K562 (cell line): ENCODE results near the gene ZNF324B. TPM values are rescaled to one million over a fixed set of nuclear protein-coding genes. Genes with fewer than 3 reads are reported as not detected.
A peak's percentile ranks its signal among the peaks of the same experiment; 100 is the strongest.

Experiments
- ATF7 ChIP-seq: fragments of 450-650 bp; IDR thresholded peaks from 2 replicates; pipeline ENCODE4 v1.7.1; 2014; ENCODE audit warnings: mild to moderate bottlenecking, moderate library complexity
- CTBP1 ChIP-seq: fragments of 450-650 bp; IDR thresholded peaks from 2 replicates; pipeline ENCODE4 v1.6.1; 2016; ENCODE audit warnings: borderline replicate concordance
- FOXK2 ChIP-seq, 2 experiments: fragments of 450-650 bp; IDR thresholded peaks in 1 of 2; conservative IDR thresholded peaks in 1 of 2; 2 replicates each; pipeline ENCODE4 v1.6.1; 2016; ENCODE audit warnings: low read depth in 2 of 2, mild to moderate bottlenecking in 1 of 2
- FUS ChIP-seq: fragments of 200-400 bp; formaldehyde crosslinking; optimal IDR thresholded peaks from 2 replicates; pipeline ENCODE3; 2017; ENCODE audit warnings: low read depth, low read length
- HINFP ChIP-seq: fragments of 450-650 bp; conservative IDR thresholded peaks from 2 replicates; pipeline ENCODE4 v1.6.1; 2016; ENCODE audit warnings: missing genetic modification characterization, low read depth, mild to moderate bottlenecking, control low read depth, missing compliant biosample characterization
- MGA ChIP-seq: fragments of 450-650 bp; IDR thresholded peaks from 2 replicates; pipeline ENCODE4 v1.6.1; 2016; ENCODE audit warnings: mild to moderate bottlenecking, moderate library complexity
- NKRF ChIP-seq: fragments of 450-650 bp; IDR thresholded peaks from 2 replicates; pipeline ENCODE4 v1.6.1; 2016; ENCODE audit warnings: borderline replicate concordance
- SMC3 ChIP-seq: conservative IDR thresholded peaks from 2 replicates; pipeline ENCODE4 v1.6.1; 2011; ENCODE audit warnings: low read depth, low read length, improper control_type of control experiment; ENCODE audit not compliant: insufficient read depth
- polyA plus RNA-seq, 8 experiments: library from polyadenylated mRNA; depleted of rRNA in 4 of 8; stranded (reverse) in 5 of 8; unstranded in 3 of 8; fragments of >200 nt; fragmentation: Nextera tagmentation in 2 of 8; fragmentation: Illumina TruSeq in 1 of 8; extraction: Ambion mirVana in 2 of 8; extraction: Trizol in 1 of 8; gene quantifications; 2 replicates each; pipeline versions ENCODE4 v1.2.1 to v1.2.3, GENCODE V29; 2011 to 2014; ENCODE audit warnings: inconsistent platforms in 1 of 8, missing spikeins in 1 of 8
- total RNA-seq, 7 experiments: library from RNA; depleted of rRNA in 6 of 7; stranded (reverse); fragments of >200 nt in 6 of 7; fragmentation: Illumina TruSeq in 2 of 7; extraction: Trizol in 2 of 7; gene quantifications; 2 replicates each; pipeline versions ENCODE4 v1.2.1 to v1.2.3, GENCODE V29; 2011 to 2021; ENCODE audit warnings: low replicate concordance in 1 of 7

Gene ZNF324B
- total and polyA plus RNA-seq, 9 of the 15 experiments (the other 6 are each of a cell fraction or from before 2014, with no cell fraction given): 0.20 to 13.5 (median 5.7) TPM

GRCh38 chr19:58466760-58467589, 15.6 kb downstream of the ZNF324B start, which contains the start of gene ZNF324 (continued):
- TF ChIP-seq CTBP1 (peak; percentile 24; the same call in 1 of the 2 replicates), FUS (peak; percentile 92), HINFP (tag) (peak; percentile 83), ATF7 (peak; percentile 67; the same call in 1 of the 2 replicates), SMC3 (0 out of 2 replicates have a peak, but pooled peaks have one; percentile 18), FOXK2 (conservative IDR thresholded peaks at IDR 0.05 in 1 of 2, IDR thresholded peaks at IDR 0.05 in 1 of 2; ENCODE audit: low read depth in 2 of 2) (peak; percentile 90 to 96), NKRF (peak; percentile 79; the same call in 1 of the 2 replicates), MGA (peak; percentile 52; the same call in 1 of the 2 replicates)
